Omental fat pad (tissue), 4 donors: ENCODE measurements around the gene SYNGR2. TPM values are rescaled to one million over a fixed set of nuclear protein-coding genes. Genes with fewer than 3 reads are reported as not detected.

Experiments
- ATAC-seq: fragments of 150-250 bp; one replicate; pipeline ENCODE4 v1.9.1; 2016; ENCODE audit warnings: mild to moderate bottlenecking, moderate library complexity; ENCODE audit not compliant: low FRiP score
- DNase-seq: peaks from one replicate; pipeline ENCODE4 v3.0.0-alpha.2; 2019; ENCODE audit warnings: low spot score
- CTCF ChIP-seq, 3 donors: fragments of 450-650 bp; IDR thresholded peaks; one replicate each; pipeline ENCODE4 v1.5.1; 2016 to 2017; ENCODE audit warnings: antibody characterized with exemption in 3 of 3, mild to moderate bottlenecking in 3 of 3, moderate library complexity in 2 of 3
- total RNA-seq, 4 donors: library from RNA; depleted of rRNA; stranded (reverse); fragments of >200 nt; gene quantifications; one replicate each; pipeline ENCODE4 v1.1.0, GENCODE V29; 2016

Gene SYNGR2
- total RNA-seq, 4 donors from 2014 or later, result 24.3 to 80.6 (median 52.4) TPM

- DNase-seq (no peak), ATAC-seq (no peak)
- TF ChIP-seq CTCF (IDR thresholded peaks at IDR 0.05), result no peak
These were observed 13.2 kb upstream of the SYNGR2 start for GRCh38 chr17:78154903-78155811.

- TF ChIP-seq CTCF (IDR thresholded peaks at IDR 0.05), result no peak
- no peak for DNase-seq
- no peak for ATAC-seq
These were observed 8.7 kb upstream of the SYNGR2 start for GRCh38 chr17:78159575-78160158.

GRCh38 chr17:78163881-78164747, 4.3 kb upstream of the SYNGR2 start:
- ATAC-seq (no peak), DNase-seq (no peak)
- TF ChIP-seq CTCF (IDR thresholded peaks at IDR 0.05), result no peak

- TF ChIP-seq CTCF (IDR thresholded peaks at IDR 0.05), result no peak
- ATAC-seq (no peak), DNase-seq (no peak)
These were observed 3.4 kb upstream of the SYNGR2 start for GRCh38 chr17:78164748-78165607.

- ATAC-seq (no peak), DNase-seq (no peak)
- TF ChIP-seq CTCF (IDR thresholded peaks at IDR 0.05), result no peak
These were observed 2.0 kb upstream of the SYNGR2 start for GRCh38 chr17:78166416-78166815.
